HG03196 (cell line): ENCODE data around the gene FRYL.
"Not testable (repeated sequence)": the region's sequence is repeated elsewhere in the genome, so short reads cannot be mapped to it uniquely, and the experiment has no call there.

Experiments used
- ATAC-seq: cut with Tn5 transposase; IDR thresholded peaks from one replicate; pipeline ENCODE4 v1.9.1; 2021; ENCODE audit not compliant: unreplicated experiment

FRYL gene

DNA sequence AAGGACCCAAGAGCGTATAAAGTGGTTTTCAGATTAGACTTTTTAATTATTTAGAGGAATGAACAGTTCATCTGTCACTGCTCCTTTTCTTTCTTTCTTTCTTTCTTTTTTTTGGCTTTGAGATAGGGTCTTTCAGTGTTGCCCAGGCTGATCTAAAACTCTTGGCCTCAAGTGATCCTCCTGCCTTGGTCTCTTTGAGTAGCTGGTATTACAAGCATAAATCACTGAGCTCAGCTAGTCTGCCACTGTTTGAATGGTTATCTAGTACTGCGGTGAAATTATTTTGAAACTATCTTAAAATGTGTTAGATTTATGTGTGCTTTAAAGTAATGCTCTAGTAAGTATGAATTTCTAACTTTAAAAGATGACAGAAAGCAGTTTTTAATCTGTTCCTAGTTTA, 6.5 kb upstream of the FRYL start:
- ATAC-seq: no peak

DNA sequence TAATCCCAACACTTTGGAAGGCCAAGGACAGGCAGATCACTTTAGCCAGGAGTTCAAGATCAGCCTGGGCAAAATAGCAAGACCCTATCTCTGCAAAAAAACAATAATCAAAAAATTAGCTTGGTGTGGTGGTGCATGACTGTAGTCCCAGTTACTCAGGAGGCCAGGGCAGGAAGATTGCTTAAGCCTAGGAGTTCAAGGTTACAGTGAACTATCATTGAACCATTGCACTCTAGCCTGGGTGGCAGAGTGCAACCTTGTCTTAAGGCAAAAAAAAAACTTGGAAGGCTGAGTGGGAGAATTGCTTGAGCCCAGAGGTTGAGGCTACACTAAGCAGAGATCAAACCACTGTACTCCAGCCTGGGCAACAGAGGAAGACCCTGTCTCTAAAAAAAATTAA, 5.2 kb upstream of the FRYL start:
- ATAC-seq: no peak

DNA sequence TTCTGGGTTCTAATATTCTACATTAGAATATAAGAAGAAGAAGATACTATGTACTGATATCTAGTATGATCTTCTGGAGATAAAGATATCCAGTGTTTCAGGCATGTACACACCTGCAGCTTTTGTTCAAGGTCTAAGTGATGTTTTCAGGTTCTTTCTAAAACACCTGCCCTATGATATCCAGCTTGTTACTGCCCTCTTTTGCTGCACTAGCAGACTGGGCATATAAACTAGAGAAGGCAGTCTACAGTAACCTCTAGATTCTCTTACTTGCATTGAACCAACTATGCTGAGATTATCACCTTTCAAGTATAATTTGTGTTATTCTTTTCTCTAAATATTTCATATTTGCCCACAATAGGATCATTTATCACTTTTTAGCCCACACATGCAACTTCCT, 1.9 kb upstream of the FRYL start:
- no peak for ATAC-seq

DNA sequence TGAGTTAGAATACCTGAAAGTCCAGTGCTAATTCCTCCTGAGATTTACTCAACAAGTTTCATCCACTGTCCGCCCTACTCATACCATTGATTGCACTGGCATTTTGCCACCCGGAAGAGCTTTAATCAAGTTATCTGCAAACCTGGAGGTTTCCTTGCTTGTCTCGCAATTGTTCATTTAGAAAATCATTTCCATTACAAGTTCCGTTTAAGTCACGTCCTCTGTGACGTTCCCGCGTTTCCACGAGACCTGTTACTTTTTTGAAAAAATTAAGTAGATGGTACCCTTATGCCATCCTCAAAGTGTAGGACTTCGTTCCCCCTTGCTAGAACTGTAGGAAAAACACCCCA, 761 bp upstream of the FRYL start:
- no peak for ATAC-seq

DNA sequence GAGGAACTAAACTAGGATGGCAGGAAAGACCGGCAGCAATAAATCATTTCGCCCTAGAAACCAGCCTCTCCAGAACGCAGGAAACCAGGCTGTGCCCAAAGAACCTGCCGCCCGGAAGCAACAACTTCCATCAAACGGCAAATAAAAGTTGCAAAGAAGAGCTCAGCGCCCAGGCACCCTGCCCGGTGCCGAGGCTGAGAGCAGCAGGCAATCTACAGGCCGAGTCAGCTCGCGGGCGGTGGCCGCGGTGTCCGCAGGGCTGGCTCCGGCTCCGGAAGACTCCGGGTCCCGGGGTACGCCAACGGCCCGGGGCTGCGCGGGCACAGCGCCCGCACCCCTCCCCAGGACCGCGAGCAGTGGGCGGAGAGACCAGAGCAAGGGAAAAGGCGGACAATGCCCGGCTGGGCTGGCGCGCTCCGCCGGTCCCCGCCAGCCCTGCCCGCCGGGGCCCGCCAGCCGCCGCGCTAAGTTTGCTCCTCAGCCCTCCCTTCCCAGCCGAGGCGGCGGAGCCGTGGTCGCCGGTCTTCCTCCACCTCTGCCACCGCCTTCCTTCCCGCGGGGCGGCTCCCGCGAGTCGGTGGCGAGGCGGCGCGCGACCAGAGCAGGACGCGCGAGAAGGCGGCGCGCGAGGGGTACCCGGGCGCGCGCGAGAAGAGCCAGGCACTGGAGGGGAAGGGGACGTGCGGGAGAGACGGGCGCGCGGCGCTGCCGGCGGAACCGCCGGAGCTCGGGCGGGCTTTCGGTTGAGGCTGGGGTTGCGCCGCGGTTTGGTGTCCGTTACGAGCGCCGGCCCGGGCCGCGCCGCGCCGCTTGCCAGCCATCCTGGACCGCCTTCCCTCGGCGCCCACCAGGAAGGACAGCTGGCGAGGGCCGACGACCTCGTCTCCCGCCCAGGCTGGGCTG, 733 bp downstream of the FRYL start:
- peak; percentile 34 for ATAC-seq

- ATAC-seq: no peak
Measured at GRCh38 chr4:48778431-48779094, 1.5 kb downstream of the FRYL start.

GRCh38 chr4:48777739-48778138, 2.3 kb downstream of the FRYL start:
- no peak for ATAC-seq

DNA sequence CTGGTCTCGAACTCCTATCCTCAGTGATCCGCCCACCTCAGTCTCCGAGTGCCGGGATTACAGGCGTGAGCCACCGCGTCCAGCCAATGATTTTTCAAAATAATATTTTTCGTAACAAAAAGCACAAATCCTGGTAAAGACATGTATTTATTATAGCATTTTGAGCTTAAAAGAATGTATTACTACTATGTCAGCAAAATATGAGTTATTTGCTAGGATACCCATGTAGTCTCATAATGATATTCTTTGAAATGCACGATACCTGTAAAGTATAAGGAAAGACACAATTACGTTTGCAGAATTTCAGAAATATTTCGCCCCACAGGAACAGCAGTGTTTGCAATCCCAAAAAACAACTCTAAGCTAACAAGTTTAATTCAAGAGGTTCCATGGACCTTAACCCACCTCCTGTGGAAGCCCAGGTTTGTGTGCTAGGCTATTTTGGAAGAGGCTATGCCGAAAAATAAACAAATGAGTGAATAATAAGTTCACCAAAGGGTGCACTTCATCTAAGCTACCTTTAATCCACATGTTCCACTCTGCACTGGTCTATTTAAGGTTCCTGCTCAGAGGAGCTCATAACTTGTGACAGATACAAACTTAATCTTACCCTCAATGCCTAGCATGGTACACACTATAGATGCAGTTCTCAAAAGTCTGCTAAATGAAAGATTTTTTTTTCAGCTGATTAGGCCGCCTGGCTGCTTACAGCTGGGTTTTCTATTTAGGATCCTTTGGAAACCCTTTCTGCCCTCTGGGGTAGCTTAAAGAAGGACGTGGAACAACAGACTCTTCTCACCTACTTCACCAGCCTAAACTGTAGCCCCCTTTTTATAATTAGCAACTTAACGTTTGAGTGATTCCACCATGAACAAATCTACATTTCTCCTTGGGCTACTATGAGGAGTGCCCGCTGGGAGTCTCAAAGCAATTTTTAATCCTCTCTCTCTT, 5.0 kb downstream of the FRYL start:
- ATAC-seq: no peak

DNA sequence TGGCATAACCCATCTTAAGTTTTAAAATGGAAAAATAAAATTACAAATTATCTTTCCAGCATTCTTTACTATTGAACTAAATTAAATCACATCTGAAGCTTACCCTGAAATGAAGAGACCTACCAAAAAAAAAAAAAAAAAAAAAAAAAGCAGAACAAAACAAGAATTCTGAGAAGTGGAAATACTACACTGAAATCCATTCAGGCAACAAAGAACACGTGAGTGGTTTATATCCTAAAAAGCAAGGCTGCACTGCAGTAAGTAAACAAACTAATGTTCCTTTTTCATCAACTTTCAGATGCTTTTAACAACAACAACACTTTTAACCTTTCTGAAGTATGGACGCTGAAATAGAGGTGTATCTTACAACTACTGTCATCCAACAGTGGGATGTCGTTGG, 7.5 kb downstream of the FRYL start:
- no peak for ATAC-seq

DNA sequence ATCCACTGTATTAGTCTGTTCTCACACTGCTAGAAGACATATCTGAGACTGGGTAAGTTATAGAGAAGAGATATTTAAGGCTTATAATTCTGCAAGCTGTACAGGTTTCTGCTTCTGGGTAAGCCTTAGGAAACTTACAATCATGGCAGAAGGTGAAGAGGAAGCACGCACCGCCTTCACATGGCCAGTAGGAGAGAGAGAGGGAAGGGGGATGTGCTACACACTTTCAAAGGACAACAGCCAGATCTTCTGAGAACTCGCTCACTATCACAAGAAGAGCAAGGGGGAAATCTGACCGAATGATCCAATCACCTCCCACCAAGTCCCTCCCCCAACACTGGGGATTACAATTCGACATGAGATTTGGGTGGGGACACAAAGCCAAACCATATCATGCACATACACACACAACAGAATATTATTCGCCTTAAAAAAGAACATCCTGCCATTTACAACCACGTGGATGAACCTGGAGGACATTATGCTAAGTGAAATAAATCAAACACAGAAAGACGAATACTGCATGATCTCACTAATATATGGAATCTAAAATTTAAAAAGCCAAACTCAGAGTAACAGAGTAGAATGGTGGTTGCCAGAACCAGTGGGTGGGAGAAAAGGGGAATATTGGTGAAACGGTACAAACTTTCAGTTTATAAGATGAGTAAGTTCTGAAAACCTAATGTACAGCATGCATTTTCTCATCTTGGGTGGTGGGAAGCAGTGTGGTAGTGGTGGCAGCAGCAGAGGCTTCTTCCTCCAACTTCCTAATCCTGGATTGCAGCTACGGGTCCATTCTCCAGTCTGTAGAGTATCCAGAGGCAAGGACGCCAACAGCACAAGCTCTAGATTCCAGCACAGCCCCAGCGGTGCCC, 12.8 kb downstream of the FRYL start:
- ATAC-seq: no peak

GRCh38 chr4:48766131-48766792, 13.8 kb downstream of the FRYL start:
- no peak for ATAC-seq

- ATAC-seq: no peak
Measured at GRCh38 chr4:48762408-48762807, 17.7 kb downstream of the FRYL start.

DNA sequence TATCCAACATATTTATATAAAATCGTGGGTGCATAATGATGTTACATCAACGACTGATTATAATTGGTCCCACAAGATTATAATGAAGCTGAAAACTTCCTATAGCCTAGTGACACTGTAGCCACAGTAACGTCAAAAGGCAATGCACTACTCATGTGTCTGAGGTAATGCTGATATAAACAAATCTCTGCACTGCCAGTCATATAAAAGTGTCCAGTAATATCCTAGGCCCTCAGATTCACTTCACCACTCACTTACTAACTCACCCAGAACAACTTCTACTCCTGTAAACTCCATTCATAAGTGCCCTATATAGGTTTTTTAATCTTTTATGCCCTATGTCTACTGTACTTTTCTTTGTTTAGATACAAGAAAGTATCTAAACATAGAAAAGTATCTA, 18.8 kb downstream of the FRYL start:
- ATAC-seq: no peak

GRCh38 chr4:48758703-48759102, 21.4 kb downstream of the FRYL start:
- ATAC-seq: not testable (repeated sequence)

GRCh38 chr4:48756689-48757220, 23.3 kb downstream of the FRYL start:
- ATAC-seq: no peak

DNA sequence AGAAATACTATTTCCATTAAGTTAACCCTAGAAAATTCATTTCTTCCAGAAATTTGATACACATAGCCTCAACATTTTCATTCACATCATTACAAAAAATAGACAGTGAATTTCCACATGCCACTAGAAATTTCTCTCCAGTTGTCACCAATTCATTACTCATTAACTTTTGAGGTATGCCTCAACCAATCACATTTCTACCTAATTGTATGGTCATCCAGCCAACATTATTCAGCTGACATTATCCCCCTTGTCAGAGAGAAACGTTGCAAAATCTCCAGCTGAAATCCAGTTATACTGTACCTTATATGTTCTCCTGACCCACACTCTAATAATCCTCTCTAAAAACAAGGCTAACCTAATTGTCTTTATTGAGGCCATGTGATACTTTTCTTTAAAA, 24.8 kb downstream of the FRYL start:
- no peak for ATAC-seq

DNA sequence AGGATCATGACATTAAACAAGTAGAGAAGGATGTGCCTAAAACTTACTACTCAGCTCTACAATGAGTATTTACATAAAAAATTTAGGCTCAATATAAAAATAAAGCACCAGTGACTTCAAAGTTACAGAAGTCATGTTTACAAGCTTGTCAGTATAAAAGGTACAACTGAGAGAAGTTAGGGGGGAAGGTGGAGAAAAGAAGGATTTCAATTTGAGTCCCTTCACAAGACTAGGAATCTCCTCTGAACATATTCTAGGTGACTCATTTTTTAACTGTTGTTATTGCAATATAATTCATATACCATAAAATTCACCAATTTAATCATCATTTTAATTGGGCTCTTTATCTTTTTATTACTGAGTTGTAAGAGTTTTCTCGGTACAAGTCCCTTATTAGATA, 26.9 kb downstream of the FRYL start:
- ATAC-seq: no peak

GRCh38 chr4:48752726-48753125, 27.4 kb downstream of the FRYL start:
- no peak for ATAC-seq

- no peak for ATAC-seq
Measured at GRCh38 chr4:48752246-48752645, 27.8 kb downstream of the FRYL start.
